ENCODE measurements around the gene RAD54L.
"Not testable (repeated sequence)": the region's sequence is repeated elsewhere in the genome, so short reads cannot be mapped to it uniquely, and the experiment has no call there.

The RAD54L gene

DNA sequence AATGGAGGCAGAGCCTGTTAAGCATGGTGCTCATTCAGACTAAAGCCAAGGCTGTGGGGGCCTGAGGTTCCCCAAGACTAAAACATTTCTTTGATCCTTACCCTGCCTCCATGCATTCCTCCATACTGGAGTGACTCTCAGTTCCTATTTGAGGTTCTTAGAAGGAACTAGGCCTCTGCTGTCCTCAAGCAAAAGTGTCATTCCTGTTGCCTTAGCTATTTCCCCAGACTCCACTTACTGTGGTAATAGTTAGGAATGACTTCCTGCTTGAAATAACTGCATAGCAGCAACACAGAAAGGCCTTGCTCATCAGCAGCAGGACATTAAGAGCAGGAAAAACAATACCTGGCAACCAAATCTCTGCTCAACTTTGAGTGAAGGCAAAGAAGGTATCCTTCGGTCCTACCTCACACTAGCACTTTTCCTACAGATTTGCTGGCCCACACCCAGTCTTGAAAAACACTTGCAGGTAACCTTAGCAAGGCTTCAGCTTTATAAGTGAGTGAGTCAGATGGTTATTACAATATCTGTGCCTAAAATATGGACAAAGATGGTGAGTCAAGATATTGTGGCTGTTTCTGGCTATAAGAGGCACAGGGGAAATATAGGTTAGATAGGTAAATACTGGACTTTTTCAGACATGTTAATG is 41.0 kb downstream of the RAD54L start:
- DNase-seq = no peak

- no peak for DNase-seq
These were observed 41.6 kb downstream of the RAD54L start for GRCh38 chr1:46289134-46289494.

- DNase-seq = no peak
These were observed 42.4 kb downstream of the RAD54L start for GRCh38 chr1:46289976-46290375.

GRCh38 chr1:46295306-46295705 is 47.7 kb downstream of the RAD54L start:
- DNase-seq = no peak

- DNase-seq = no peak
These were observed 50.8 kb downstream of the RAD54L start for GRCh38 chr1:46298387-46298786.

DNA sequence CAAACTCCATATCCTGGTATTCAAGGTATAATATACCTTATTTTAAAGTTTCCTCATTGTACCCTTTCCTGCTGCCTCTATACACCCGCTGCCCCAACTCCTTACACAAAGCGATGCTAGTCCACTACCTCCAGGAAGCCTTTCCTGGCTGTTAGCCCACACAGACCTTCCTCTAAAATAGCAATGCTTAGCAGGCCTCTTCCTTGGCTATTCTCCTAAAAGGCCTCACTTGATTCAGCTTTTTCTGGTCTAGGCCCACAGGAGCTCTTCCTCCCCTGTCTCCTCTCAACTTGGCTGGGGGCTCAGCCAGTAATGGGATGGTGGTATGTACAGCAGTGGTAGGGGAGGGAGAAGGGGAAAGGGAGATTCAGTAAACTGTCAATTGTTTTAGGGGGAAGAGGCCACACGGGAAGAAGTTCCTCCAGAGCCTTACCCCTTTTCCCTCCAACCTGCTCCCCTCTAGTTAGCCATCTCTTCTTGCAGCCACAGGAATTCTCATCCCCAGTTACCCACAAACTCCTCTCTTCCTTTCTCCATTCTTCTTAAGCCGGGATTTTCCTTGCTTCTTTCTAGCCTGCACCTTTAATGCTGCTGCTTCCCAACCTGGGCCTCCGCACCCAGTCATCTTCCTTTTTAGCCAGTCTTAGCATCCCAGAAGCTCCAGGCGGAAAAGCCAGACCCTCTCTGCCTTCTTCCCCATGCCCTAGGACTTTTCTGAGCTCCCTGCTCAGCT is 53.3 kb downstream of the RAD54L start:
- no peak for DNase-seq

GRCh38 chr1:46301406-46301807 is 53.8 kb downstream of the RAD54L start:
- DNase-seq = no peak

DNA sequence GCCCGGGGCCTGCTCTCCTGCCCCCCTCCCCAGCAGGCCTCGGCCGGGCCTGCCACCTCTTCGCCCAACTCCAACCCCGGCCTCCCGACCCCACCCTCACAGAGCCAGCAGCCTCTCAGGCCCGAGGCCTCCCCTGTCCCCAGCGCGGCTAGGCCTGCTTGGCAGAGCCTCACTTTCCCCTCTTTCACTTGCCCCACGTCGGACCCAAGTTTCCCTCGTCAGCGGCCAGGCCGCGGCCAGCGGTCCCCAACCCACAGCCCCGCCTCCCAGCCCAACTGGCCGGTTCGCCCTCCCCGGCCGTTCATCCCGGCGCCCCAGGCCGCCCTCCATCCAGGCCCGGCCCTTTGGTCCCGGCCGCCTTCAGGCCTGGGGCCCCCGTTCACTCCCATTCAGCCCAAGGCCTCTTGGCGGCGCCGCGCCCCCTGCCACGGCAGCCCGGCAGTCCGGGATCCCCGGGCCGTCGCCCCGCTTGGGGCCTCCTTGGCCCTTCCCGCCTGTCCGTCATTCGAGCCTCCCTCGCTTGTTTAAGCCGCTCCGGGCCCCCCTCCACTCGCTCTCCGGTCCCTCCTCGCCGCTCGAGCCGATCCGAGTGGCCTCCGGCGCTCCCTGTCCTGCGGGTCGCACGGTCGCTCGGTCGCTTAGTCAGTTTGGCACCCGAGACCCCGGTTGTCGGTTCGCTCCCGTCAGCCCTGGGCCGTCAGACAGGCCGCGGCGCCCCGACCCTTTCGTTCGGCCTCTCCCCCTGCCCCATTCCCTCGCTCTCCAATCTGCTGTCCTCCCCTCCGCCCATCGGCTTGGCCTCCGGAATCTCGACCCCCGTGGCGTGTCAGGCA is 54.5 kb downstream of the RAD54L start:
- peak; percentile 26 to 71 (median 34) for DNase-seq

DNA sequence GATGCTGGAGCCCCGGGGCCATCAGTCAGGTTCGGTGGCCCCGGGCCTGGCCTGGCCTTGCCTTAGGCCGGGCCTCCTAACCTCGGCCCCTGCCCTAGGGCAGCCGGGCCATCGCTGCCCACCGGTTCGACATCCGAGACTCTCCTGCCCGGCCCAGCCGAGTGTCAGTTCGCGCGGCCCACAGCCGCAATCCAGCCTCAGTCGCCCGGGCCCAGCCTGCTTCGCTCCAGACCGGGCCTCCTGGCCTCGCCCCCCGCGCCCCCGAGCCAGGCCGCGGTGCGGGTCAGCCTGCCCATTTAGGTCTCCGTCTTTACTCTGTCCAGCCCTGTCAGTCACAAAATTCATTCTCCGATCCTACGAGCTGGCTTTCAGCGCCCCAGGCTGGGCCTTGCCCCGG is 55.1 kb downstream of the RAD54L start:
- DNase-seq = peak in 4 of 5 experiments; percentile 6 to 47 (median 16)

GRCh38 chr1:46303038-46303871 is 55.7 kb downstream of the RAD54L start, which contains the start of the genes LRRC41 and UQCRH:
TSS of gene LRRC41 (minus strand) at chr1:46303616. CDS start at chr1:46303322, 294 bp downstream.
TSS of gene UQCRH (plus strand) at chr1:46303698. CDS start at chr1:46303767, 69 bp downstream.
- peak; percentile 85 to 96 (median 89) for DNase-seq

DNA sequence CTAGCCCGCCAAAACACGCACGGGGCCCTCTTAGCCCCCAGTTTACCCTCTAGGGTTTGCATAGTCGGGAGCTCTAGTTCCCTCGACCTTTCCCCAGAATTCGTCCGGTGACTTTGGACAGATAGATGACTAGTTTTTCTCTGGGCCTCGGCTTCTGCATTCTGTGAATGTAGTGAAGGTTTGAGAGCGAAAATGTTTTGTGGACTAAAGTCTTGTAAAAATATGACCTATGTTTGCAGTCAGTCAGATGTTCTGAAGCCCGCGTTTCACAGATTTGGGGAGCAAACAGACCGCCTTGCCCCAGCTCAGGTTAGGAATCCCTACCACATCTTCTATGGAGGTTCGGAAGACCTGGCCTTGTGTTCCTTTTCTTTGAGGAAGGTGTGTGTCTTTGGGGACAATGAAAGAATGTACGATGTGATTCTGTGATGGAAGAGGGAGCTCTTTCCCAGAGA is 56.3 kb downstream of the RAD54L start:
- DNase-seq = no peak

DNA sequence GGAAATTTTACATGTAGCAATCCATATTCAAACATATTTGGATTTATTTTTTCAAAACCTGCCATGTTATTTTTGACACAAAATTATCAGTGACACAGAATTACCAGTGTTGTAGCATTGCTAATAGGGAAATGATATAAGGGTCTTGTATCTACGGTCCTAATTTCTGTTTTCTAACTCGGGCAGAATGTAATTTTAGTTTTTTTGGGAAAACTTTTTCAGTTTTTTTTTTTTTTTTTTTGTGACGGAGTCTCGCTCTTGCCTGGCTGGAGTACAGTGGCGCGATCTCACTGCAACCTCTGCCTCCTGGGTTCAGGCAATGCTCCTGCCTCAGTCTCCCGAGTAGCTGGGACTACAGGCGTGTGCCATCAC is 58.6 kb downstream of the RAD54L start:
- no peak for DNase-seq

DNA sequence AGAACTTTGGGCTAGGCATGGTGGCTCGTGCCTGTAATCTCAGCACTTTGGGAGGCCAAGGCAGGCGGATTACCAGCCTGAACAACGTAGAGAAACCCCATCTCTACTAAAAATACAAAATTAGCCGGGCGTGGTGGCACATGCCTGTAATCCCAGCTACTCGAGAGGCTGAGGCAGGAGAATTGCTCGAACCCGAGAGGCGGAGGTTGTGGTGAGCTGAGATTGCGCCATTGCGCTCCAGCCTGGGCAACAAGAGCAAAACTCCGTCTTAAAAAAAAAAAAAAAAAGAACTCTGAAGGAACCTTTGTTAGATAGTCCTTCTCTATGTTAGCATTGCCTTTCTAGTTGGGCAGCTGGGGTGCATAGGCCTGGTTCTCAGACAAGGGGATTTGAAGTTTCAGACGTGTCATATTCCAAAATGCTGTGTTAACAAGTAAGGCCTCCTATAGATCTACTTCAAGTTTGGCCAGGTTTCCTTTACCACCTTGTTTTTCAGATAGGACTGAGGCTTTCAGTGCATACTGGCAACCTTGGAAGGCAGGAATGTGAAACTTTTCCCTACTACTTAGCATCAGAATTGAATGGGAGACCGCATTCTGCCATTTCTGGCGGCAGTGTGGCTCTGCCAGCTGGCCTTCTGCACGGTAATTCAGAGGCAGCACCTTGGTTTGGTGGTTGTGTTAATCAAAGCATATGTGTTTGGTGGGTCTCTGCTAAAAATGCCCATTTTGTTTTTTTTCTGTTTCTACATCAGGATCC is 62.0 kb downstream of the RAD54L start:
- no peak for DNase-seq

DNA sequence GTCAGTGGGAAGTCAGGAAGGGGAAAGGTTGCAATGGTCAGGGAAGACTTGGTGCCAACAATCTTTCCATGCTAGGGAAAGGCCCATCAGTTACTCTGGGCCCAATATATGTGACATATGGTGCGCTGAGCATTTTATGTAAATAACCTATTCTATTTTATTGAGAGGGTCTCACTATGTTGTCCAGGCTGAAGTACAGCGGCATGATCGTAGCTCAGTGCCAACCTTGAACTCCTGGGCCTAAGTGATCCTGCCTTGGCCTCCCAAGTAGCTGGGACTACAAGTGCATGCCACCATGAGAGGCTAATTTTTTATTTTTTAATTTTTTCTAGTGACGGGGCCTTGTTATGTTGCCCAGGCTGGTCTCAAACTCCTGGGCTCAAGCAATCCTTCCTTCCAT is 62.8 kb downstream of the RAD54L start:
- DNase-seq = no peak

DNA sequence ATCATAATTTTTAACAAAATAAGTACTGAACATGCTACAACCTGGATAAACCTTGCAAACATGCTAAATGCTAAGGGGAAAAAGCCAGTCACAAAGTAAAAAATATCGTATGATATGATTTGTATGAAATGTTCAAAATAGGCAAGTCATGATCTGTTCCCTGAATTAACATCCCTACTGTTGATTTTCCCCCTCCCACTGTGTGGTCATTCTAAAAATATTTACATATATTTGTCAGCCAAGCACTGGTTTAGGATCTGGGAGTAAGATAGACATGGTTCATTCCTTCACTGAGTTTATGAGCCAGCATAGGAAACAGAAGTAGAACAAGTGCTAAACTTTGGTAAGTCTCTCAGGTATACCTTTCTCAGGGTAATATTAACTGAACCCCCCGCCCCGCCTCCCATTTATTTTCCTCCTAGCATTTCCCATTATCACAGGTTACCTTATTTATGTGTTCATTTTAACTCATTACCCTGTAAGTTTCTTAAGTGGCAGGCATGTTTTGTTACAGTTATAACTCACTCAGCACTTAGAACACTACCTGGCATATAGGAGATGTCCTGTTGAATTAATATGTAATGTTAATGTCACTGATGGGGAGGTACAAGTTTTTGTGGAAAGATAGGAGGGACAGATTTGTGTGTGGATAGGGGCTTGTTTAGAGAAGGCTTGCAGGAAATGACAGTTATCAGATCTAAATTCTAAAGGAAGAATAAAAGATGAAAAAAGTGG is 68.3 kb downstream of the RAD54L start:
- no peak for DNase-seq

DNA sequence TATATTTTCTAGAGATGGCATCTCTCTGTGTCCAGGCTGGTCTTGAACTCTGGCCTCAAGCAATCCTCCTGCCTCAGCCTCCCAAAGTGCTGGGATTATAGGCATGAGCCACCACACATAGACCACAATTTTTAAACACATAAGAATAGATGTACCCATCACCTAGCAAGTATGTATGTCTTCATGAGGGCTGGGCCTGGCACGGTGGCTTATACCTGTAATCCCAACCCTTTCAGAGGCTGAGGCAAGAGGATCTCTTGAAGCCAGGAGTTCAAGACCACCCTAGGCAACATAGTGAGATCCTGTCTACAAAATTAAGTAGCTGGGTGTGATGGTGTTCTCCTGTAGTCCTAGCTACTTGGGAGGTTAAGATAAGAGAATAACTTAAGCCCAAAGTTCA is 69.8 kb downstream of the RAD54L start:
- no peak for DNase-seq

DNA sequence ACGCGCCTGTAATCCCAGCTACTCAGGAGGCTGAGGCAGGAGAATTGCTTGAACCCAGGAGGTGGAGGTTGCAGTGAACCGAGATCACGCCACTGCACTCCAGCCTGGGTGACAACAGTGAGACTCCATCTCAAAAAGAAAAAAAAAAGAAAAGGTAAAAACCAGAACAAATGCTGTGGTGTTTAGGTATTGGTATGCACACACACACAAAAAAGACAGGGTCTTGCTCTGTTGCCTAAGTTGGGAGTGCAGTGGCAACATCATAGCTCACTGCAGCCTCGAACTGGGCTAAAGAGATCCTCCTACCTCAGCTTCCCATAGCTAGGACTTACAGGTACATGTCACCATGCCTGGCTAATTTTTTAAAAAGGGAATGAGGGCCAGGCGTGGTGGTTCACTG is 71.7 kb downstream of the RAD54L start:
- DNase-seq = not testable (repeated sequence)

DNA sequence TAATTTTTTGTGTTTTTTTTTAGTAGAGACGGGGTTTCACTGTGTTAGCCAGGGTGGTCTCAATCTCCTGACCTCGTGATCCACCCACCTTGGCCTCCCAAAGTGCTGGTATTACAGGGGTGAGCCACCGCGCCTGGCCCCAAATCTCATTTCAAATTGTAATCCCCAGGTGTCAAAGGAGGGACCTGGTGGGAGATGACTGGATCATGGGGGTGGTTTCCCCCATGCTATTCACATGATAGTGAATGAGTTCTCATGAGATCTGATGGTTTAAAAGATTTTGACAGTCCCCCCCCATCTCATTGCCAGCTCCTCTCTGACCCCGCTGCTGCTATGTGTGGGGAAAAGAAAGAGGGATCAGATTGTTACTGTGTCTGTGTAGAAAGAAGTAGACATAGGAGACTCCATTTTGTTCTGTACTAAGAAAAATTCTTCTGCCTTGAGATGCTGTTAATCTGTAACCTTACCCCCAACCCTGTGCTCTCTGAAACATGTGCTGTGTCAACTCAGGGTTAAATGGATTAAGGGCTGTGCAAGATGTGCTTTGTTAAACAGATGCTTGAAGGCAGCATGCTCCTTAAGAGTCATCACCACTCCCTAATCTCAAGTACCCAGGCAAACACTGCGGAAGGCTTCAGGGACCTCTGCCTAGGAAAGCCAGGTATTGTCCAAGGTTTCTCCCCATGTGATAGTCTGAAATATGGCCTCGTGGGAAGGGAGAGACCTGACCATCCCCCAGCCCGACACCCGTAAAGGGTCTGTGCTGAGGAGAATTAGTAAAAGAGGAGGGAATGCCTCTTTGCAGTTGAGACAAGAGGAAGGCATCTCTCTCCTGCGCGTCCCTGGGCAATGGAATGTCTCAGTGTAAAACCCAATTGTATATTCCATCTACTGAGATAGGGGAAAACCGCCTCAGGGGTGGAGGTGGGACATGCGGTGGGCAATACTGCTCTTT is 72.7 kb downstream of the RAD54L start:
- not testable (repeated sequence) for DNase-seq

DNA sequence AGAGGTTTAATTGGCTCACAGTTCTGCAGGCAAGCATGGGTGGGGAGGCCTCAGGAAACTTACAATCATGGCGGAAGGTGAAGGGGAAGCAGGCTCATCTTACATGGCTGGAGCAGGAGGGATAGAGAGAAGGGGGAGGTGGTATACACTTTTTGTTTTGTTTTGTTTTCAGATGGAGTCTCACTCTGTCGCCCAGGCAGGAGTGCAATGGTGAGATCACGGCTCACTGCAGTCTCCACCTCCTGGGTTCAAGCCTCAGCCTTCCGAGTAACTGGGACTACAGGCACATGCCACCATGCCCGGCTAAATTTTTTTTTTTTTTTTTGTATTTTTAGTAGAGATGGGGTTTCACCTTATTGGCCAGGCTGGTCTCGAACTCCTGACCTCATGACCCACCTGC is 74.6 kb downstream of the RAD54L start:
- DNase-seq = not testable (repeated sequence)
